Mesodermal cell (in vitro differentiated cells): ENCODE data around the gene PPAN.
A peak's percentile ranks its signal among the peaks of the same experiment; 100 is the strongest.

ENCODE experiments used
- H3K27ac ChIP-seq: 2 replicates; pipeline ENCODE4 v1.7.0; 2013; ENCODE audit warnings: mild to moderate bottlenecking, low read depth, low read length, moderate library complexity; ENCODE audit not compliant: severe bottlenecking
- H3K36me3 ChIP-seq: 2 replicates; pipeline ENCODE4 v1.7.1; 2013; ENCODE audit warnings: mild to moderate bottlenecking, low read length, moderate library complexity; ENCODE audit not compliant: control insufficient read depth, insufficient read depth
- H3K4me1 ChIP-seq: one replicate; pipeline ENCODE4 v1.7.1; 2013; ENCODE audit warnings: mild to moderate bottlenecking, low read length; ENCODE audit not compliant: insufficient read depth, control insufficient read depth, poor library complexity, severe bottlenecking
- H3K4me3 ChIP-seq: 2 replicates; pipeline ENCODE4 v1.7.0; 2013; ENCODE audit warnings: low read length, control low read depth, mild to moderate bottlenecking; ENCODE audit not compliant: insufficient read depth, poor library complexity, severe bottlenecking; ENCODE audit errors: extremely low read depth
- H3K9me3 ChIP-seq: 2 replicates; pipeline ENCODE4 v1.7.1; 2013; ENCODE audit warnings: mild to moderate bottlenecking, low read length, moderate library complexity; ENCODE audit not compliant: control insufficient read depth
- WGBS, 2 experiments: methylation state at CpG; one replicate each; pipeline ENCODE4 v1.1.5; 2013; ENCODE audit warnings: missing lambda C conversion rate in 2 of 2; ENCODE audit not compliant: insufficient coverage in 2 of 2; 5-methylcytosine and 5-hydroxymethylcytosine counted together

The PPAN gene

DNA sequence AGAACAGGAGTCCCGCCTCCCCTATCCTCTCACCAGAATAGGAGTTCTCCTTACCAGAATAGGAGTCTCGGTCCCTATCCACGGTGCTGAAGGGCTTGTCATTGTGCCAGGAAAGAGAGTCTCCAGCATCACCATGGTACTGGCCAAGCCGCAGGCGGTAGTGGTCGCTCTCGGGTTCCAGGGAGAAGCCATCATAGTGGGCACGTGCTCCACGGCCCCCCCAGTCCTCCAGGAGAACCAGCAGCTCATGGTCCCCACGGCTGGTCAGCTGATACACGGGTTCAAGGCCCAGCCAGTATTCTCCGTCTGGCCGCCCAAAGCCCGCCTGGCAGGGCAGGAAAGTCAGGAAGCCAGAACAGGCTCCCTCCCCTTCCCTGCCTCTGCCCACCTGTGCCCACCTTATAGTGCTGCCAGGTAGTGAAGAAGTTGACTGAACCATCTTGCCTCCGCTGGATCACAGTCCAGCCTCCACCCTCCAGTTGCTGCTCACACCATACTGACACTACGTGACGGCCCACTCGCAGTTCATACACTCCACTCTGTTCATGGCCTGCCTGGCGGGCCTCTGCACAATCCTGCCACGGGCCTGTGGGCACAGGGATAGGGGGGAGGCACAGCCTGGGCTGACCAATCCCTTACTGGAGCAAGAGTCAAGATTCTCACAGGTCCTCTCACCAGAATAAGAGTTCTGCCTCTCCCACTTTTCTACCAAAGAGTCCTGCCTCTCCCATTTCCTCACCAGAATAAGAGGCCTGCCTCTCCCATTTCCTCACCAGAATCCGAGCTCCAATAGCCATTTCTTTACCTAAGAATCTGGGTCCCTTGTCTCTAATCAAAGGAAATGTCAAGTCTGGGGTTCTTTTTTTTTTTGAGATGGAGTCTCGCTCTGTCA is 12.6 kb upstream of the PPAN start:
- WGBS, 2 experiments = 83 to 84% methylated on average over 16 to 18 of the region's 22 CpGs

DNA sequence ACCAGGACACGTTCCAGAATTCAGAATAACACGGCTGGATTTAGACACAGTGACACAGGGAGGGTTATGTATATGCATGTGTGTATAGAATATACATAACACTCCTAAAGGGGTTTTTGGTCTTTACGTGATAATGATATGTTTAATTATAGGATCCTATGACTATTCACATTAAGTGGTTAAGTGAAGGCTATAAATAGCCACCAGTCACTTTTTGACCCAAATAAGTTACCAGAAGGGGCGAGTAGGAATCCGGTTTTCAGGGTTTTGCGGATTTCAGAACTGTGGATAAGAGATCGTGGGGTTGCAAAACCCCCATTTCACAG is 10.6 kb upstream of the PPAN start:
- H3K4me3 ChIP-seq = no peak overlapping the region
- 41 to 61% methylated on average over 2 to 4 of the region's 7 CpGs for WGBS, 2 experiments
- no peaks in the 10 kb centered on the region for H3K36me3 ChIP-seq
- no peak overlapping the region for H3K27ac ChIP-seq
- H3K4me1 ChIP-seq = no peaks in the 10 kb centered on the region
- peaks cover 6% of the 10 kb centered on the region for H3K9me3 ChIP-seq

More for the DNA sequence above, 12.6 kb upstream of the PPAN start:
- H3K4me3 ChIP-seq = no peak overlapping the region
- H3K36me3 ChIP-seq = no peaks in the 10 kb centered on the region
- H3K27ac ChIP-seq = no peak overlapping the region
- H3K9me3 ChIP-seq = peaks cover 6% of the 10 kb centered on the region
- H3K4me1 ChIP-seq = no peaks in the 10 kb centered on the region

DNA sequence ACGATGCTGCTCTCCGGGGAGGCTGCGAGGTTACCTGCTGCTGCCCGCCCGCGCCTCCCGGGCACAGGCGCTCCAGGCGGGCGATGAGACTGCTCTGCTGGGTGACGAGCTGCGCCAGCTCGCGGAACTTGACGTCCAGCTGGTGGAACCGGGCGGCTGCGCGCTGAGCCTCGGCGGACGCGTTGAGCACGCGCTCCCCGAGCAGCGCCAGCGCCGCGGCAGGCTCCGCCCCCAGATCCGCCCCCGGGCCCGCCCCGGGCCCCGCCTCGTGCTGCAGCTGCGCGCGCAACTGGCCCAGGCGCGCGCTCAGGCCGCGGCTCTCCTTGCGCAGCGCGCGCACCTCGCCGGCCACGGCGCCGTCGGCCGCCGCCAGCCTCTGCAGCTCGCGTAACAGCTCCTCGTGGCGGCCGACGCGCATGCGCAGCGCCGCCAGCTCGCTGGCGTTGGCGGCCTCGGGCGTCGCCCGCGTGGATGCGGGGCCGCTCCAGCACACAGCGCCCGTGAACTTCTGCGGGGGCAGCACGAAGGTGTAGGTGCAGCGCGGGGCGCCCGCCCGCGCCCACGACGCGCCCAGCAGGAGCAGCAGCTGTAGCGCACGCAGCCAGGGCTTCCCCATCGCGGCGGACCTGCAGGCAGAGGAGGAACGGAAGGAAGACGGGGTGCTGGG is 10.1 kb upstream of the PPAN start:
- WGBS, 2 experiments = 8% methylated on average over 69 to 79 of the region's 97 CpGs
- Histone ChIP-seq H3K27ac (no peak overlapping the region), H3K4me3 (peak overlapping the region; percentile 25), H3K9me3 (peaks cover 6% of the 10 kb centered on the region), H3K4me1 (no peaks in the 10 kb centered on the region), H3K36me3 (no peaks in the 10 kb centered on the region)

DNA sequence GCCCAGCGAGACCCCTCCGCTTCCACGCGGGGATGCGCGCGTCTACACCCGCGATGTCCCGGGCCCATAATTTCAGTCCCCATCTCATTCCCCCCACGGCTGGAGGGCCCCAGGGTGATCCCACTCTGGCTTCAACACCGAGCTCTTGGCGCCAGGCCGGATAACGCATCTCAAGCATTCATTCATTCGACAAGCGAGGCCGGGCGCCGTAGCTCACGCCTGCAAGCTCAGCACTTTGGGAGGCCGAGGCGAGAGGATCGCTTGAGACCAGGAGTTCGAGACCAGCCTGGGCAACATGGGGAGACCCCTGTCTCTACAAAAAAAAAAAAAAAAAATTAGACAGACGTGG is 9.6 kb upstream of the PPAN start:
- Histone ChIP-seq H3K4me1 (no peaks in the 10 kb centered on the region), H3K9me3 (peaks cover 6% of the 10 kb centered on the region), H3K4me3 (peak overlapping the region; percentile 25), H3K27ac (no peak overlapping the region), H3K36me3 (no peaks in the 10 kb centered on the region)
- WGBS, 2 experiments = 67 to 80% methylated on average over 18 to 19 of the region's 26 CpGs

DNA sequence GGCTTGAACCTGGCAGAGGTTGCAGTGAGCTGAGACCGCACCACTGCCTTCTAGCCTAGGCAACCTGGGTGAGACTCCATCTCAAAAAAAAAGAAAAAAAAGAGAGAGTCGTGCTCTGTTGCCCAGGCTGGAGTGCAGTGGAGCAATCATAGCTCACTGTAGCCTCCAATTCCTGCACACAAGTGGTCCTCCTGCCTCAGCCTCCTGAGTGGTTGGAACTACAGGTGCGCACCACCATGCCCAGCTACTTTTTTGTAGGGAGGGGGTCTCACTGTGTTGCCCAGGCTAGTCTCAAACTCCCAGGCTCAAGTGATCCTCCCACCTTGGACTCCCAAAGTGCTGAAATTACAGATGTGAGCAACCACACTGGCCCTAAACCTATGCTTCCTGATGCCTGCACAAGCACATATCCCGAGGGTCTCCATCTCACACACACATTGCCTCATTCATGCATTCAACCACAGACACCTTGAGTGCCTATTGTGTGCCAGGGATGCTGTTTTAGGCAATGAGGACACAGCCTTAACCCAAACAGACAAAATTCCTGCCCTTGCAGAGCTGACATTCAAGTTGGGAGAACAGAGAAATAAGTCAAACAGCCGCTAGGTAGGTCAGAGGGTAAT is 5.9 kb upstream of the PPAN start:
- Histone ChIP-seq H3K4me1 (no peaks in the 10 kb centered on the region), H3K27ac (no peak overlapping the region), H3K4me3 (no peak overlapping the region), H3K36me3 (no peaks in the 10 kb centered on the region), H3K9me3 (peaks cover 6% of the 10 kb centered on the region)
- WGBS, 2 experiments = 84 to 95% methylated on average over 4 to 5 of the region's 5 CpGs

DNA sequence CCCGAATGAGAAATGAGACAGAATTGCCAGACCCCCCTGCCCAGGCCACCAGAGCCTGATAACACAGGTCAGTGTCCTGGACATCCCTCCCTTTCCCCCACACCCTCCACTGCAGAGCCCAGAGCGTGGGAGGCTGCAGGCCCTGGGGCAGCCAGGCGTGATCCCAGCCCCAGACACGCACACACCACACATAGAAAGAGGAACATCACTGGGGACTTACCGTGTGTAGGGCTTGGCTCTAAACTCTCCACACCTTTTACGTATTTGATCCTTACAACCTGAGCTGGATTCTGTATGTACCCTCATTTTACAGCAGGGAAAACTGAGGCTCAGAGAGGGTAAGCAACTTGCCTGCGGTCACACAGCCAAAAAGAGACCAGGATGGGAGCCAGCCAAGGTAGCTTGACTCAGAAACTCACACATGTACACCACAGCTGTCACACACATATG is 3.4 kb upstream of the PPAN start:
- Histone ChIP-seq H3K9me3 (no peaks in the 10 kb centered on the region), H3K4me1 (peaks cover 2% of the 10 kb centered on the region), H3K36me3 (peaks cover 9% of the 10 kb centered on the region), H3K27ac (peak overlapping the region; percentile 53), H3K4me3 (no peak overlapping the region)
- 83 to 88% methylated on average over 6 to 7 of the region's 7 CpGs for WGBS, 2 experiments

DNA sequence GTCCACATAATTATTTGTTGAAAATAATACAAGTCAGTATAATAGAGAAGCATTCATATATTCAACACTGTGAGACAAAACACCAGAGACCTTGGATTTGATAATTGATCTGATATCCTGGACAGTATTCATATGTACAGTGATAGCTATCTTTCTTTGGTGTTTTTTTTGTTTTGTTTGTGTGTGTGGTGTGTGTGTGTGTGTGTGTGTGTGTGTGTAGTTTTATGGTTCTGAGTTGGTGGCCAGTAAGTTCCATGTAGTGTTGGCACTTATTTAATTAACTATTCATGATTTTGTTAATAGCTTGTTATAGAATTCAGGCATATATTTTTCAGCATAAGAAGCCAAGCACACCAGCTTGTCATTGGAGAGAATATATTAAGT is 2.0 kb upstream of the PPAN start:
- Histone ChIP-seq H3K36me3 (peaks cover 22% of the 10 kb centered on the region), H3K9me3 (no peaks in the 10 kb centered on the region), H3K27ac (no peak overlapping the region), H3K4me1 (peaks cover 2% of the 10 kb centered on the region), H3K4me3 (no peak overlapping the region)

DNA sequence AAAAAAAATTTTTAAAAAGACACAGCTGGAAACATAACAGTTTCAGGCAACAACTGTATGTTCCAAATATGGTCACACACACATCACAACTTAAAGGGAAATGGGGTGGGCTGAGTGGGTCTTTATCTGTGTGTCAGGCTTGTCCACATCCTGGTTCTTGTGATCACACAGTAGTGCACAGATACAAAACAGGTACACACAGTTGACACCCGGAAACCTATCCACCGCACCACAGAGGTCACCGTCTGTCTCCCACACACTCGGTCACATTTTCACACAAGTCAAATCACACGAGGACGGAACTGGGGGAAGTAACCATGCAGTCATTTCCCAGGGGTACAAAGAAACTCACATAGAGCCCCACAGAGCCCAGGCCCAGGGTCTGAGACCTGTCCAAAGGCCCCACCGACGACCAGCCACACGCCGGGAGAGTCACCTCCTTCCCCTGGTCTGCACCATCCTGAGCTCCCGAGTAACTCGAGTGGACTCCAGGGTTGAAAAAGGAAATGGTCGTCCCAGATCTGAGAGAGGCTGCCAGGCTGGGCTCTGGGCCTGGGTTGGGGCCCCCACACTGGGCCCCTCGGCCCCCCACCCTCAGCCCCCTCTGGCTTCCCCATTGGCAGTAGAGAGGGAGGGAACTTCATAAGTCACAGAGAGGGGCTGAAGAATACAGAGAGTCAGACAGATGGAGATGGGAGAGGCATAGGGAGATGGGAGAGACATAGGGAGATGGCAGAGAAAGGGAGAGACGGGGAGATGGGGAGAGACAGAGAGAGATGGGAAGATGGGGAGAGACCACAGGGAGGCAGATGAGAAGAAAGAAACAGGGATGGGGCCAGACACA is 1.3 kb upstream of the PPAN start:
- no peak overlapping the region for H3K4me3 ChIP-seq
- peaks cover 2% of the 10 kb centered on the region for H3K4me1 ChIP-seq
- no peaks in the 10 kb centered on the region for H3K9me3 ChIP-seq
- 81 to 87% methylated on average over 12 to 15 of the region's 15 CpGs for WGBS, 2 experiments
- no peak overlapping the region for H3K27ac ChIP-seq
- peaks cover 30% of the 10 kb centered on the region for H3K36me3 ChIP-seq

DNA sequence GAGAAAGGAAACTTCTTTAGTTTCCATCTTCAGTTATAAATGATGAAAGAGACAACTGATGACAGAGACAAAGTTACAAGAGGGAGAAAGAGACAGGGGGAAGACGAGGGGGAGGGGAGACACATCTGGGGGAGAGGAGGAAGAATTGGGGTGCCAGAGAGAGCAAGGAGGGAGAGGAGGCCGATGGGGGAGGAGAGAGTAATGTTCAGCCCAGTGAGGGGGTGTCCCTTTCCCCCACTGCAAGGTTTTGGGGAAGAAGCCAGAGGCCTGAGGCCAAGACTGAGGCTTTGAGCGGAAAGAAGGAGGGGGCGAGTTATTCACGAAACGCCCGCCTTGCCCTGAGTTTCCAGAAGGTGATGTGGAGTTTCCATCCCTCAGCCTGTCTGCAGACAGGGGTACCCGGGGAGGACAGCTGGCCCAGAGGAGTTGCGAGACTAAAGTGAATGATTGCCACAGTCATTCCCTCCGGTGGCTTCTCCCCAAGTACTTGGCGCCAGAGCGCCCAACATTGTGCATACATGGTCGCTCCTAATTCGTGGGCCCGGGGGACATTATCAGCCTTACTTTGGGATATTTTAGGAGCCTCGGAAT is 558 bp upstream of the PPAN start:
- H3K4me3 ChIP-seq = peak overlapping the region; percentile 79
- H3K27ac ChIP-seq = no peak overlapping the region
- no peaks in the 10 kb centered on the region for H3K9me3 ChIP-seq
- WGBS, 2 experiments = 64 to 67% methylated on average over 16 of the region's 16 CpGs
- peaks cover 2% of the 10 kb centered on the region for H3K4me1 ChIP-seq
- peaks cover 37% of the 10 kb centered on the region for H3K36me3 ChIP-seq

DNA sequence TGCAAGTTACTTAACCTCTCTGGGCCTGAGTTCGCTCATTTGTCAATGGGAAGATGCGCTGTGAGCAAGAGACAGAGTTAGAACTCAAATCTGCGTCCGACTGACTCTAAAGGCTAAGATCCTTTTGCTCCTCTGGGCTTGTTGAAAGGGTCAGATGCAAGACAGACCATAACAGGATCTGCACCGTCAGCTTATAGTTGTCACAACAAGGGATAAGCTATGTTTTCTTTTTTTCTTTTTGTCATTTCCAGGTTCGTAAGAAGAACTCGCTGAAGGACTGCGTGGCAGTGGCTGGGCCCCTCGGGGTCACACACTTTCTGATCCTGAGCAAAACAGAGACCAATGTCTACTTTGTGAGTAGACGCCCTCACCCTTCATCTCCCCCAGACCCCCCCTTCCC is 1.1 kb downstream of the PPAN start:
- no peaks in the 10 kb centered on the region for H3K9me3 ChIP-seq
- no peak overlapping the region for H3K27ac ChIP-seq
- 91 to 95% methylated on average over 7 to 10 of the region's 10 CpGs for WGBS, 2 experiments
- H3K4me1 ChIP-seq = peaks cover 2% of the 10 kb centered on the region
- H3K4me3 ChIP-seq = peak overlapping the region; percentile 79
- H3K36me3 ChIP-seq = peaks cover 49% of the 10 kb centered on the region
